Measurements from ENCODE around the gene SLC25A12. TPM values are rescaled to one million over a fixed set of nuclear protein-coding genes. Genes with fewer than 3 reads are reported as not detected.
A peak's percentile ranks its signal among the peaks of the same experiment; 100 is the strongest.

Gene SLC25A12
- total and polyA plus RNA-seq, 9 of the 15 experiments (the other 6 are each of a cell fraction or from before 2014, with no cell fraction given), result 13.5 to 36.5 (median 21.7) TPM

- no peak for TF ChIP-seq NR3C1 (CRISPR knock-in tag; IDR thresholded peaks at IDR 0.05)
- 0 out of 2 replicates have a peak, but pooled peaks have one; percentile 8 for TF ChIP-seq CBFA2T3 (IDR thresholded peaks at IDR 0.05)
- TF ChIP-seq RBFOX2 (IDR thresholded peaks at IDR 0.05; ENCODE audit: low read depth, low read length), result no peak
- no peak for TF ChIP-seq RNF2 (IDR thresholded peaks at IDR 0.05)
- TF ChIP-seq ETV5 (CRISPR knock-in tag; IDR thresholded peaks at IDR 0.05; ENCODE audit: low read depth), result no peak
- TF ChIP-seq SAFB (IDR thresholded peaks at IDR 0.05; ENCODE audit: borderline replicate concordance, low read depth, low read length), result no peak
These were observed 86.9 kb downstream of the SLC25A12 start (continued) for GRCh38 chr2:171807119-171807518.

DNA sequence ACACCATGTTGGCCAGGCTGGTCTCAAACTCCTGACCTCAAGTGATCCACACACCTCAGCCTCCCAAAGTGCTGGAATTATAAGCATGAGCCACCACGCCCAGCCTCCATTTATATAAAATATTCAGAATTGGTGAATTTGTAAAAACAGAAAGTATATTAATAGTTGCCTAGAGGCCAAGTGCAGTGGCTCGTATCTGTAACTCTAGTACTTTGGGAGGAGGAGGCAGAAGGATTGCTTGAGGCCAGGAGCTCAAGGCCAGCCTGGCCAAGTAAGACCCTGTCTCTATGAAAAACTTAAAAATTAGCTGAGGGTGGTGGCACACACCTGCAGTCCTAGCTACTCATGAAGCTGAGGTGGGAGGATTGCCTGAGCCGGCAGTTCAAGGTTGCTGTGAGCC is 89.6 kb downstream of the SLC25A12 start:
- no peaks in the 10 kb centered on the region for H3K9me1 ChIP-seq (ENCODE audit: control insufficient read depth, insufficient read depth, low read length)
- WGBS (ENCODE audit: insufficient coverage, low coverage, missing lambda C conversion rate), result 84% methylated on average over 3 of the region's 3 CpGs
- H3K36me3 ChIP-seq (ENCODE audit: control insufficient read depth, insufficient read depth, low read length), result 0 out of 3 replicates have a peak, but pooled peaks cover 3% of the 10 kb centered on the region
- no peak overlapping the region for H3K4me2 ChIP-seq (ENCODE audit: insufficient read depth, low read length)
- in situ Hi-C loops (cut with MboI) (no loop called here), intact Hi-C loops (cut with micrococcal nuclease) (no loop called here)
- no peak overlapping the region for H3K9ac ChIP-seq (ENCODE audit: insufficient read depth in 1 of 2, low read depth in 2 of 2, low read length in 2 of 2)
- no peak overlapping the region for H3K27ac ChIP-seq (ENCODE audit: extremely low read depth, low read depth, low read length)
- ATAC-seq (no peak), FAIRE-seq (no peak), DNase-seq (ENCODE audit: extremely low read depth in 1 of 4, low spot score in 3 of 4) (no peak)
- H4K20me1 ChIP-seq (replicated peaks; ENCODE audit: control insufficient read depth, insufficient read depth, low read length), result no peaks in the 10 kb centered on the region
- no peaks in the 10 kb centered on the region for H3K9me3 ChIP-seq (replicated peaks; ENCODE audit: control insufficient read depth, insufficient read depth, low read depth, low read length)
- no peaks in the 10 kb centered on the region for H3K79me2 ChIP-seq (ENCODE audit: control insufficient read depth, insufficient read depth, low read length)
- H2AFZ ChIP-seq (ENCODE audit: low read depth, low read length), result no peak overlapping the region
- BruUV-seq (replicated peaks), result no TSS peak
- H3K4me3 ChIP-seq, result no peak overlapping the region
- no peaks in the 10 kb centered on the region for H3K4me1 ChIP-seq (replicated peaks in 1 of 2; ENCODE audit: control insufficient read depth in 2 of 2, insufficient read depth in 2 of 2, low read length in 2 of 2)
- TF ChIP-seq ZNF174 (CRISPR knock-in tag; IDR thresholded peaks at IDR 0.05), result no peak
- TF ChIP-seq SMAD4 (CRISPR knock-in tag; conservative IDR thresholded peaks at IDR 0.05), result no peak
- no peak for TF ChIP-seq POLR3G (IDR thresholded peaks at IDR 0.05; ENCODE audit: extremely low read depth, insufficient read length, insufficient replicate concordance)
- TF ChIP-seq ZBTB7A (IDR thresholded peaks at IDR 0.05; ENCODE audit: borderline replicate concordance, control insufficient read depth, low read depth, low read length), result no peak
- no peak for TF ChIP-seq SMARCE1 (IDR thresholded peaks at IDR 0.05)
- TF ChIP-seq POLR2G (IDR thresholded peaks at IDR 0.05; ENCODE audit: low read depth, low read length), result no peak
- no peak for TF ChIP-seq NFRKB (IDR thresholded peaks at IDR 0.05; ENCODE audit: low read depth)
- no peak for TF ChIP-seq NELFE (IDR thresholded peaks at IDR 0.05; ENCODE audit: insufficient read depth, insufficient read length)
- no peak for TF ChIP-seq ZNF347 (CRISPR knock-in tag; IDR thresholded peaks at IDR 0.05; ENCODE audit: low read depth)
- no peak for TF ChIP-seq ATF6 (CRISPR knock-in tag; IDR thresholded peaks at IDR 0.05)
- no peak for TF ChIP-seq ZNF23 (CRISPR knock-in tag; IDR thresholded peaks at IDR 0.05)
- no peak for TF ChIP-seq POLR3A (IDR thresholded peaks at IDR 0.05; ENCODE audit: borderline replicate concordance, extremely low read depth, insufficient read depth, insufficient read length)
- no peaks in the 10 kb centered on the region for H3K27me3 ChIP-seq (ENCODE audit: control insufficient read depth in 2 of 2, insufficient read depth in 2 of 2, low read length in 2 of 2)
- ChIA-PET CTCF (ENCODE audit: low intra/inter-chr PET ratio) (no interaction called here), POLR2A (interaction anchor here (0.6 to 1.0 kb wide), 4 partner anchors 8 to 119 kb away, joined by 3 to 4 read pairs (median 4); no protein-coding TSS in a partner anchor)

Data from K562 (cell line).